HG03571 (cell line): ENCODE results near the gene DCTD.

Experiments
- ATAC-seq: cut with Tn5 transposase; IDR thresholded peaks from one replicate; pipeline ENCODE4 v1.9.1; 2021; ENCODE audit not compliant: unreplicated experiment

The DCTD gene

DNA sequence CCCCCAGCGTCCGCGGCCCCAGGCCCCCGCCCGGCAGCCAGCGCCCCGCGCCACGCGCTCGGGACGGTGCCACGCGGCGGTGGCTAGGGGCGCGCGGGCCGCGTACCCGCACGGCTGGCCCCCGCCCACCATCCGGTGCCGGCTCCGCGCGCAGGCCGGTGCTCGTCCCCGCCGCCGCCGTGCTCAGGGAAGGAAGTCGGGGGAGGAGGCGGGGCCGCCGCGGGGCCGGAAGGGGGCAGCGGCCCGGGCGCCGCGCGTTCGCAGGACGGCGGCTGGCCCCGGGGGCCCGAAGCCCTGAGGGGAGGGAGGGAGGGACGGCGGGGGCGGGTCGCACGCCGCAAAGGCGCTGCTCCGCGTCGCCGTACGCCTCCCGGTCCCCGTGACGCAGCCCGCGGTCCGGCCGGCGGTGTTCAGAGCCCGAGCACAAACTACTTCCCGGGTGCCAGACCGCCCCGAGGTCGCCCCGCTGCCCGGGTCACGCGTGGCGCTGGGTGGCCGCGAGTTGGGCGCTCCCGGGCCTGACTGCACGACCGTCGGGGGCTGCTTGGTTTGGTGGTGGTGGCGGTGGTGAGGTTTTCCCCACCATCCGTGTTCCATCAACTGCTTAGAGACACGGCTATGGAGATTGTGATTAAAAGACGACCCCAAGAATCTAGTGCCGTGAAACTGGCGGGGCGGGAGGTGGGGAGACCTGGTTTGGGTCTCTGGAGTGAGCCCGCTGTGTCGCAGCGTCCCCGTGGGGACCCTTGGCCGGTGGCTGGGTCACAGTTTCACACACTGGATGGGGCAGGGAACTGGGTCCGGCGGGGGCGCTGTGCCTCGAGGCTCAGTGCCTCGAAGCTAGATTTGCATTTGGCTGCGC is at the start of gene DCTD:
Gene DCTD (minus strand): TSS at position 205 of the 862 bp plus-strand sequence. CDS start 1,818 bp downstream, outside the sequence.
- ATAC-seq = peak; percentile 79

DNA sequence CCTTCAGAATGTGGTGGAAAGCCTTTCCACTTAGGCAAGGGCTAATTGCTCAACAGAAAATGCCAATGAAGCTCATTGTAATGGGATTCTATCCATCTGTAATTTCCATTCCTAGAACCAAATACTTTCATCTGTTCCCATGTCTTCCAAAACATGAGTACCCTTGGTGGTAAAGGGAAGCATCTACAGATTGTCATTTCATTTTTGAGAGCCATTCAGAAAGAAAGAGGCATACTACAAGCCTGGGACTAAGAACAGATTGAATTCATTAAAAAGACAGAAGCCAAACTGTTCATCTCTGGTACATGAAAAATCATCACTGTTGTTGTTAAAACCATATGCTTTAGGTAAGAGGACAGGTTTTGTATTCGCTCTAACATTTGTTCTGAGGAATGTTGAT is 43.6 kb upstream of the DCTD start:
- no peak for ATAC-seq

DNA sequence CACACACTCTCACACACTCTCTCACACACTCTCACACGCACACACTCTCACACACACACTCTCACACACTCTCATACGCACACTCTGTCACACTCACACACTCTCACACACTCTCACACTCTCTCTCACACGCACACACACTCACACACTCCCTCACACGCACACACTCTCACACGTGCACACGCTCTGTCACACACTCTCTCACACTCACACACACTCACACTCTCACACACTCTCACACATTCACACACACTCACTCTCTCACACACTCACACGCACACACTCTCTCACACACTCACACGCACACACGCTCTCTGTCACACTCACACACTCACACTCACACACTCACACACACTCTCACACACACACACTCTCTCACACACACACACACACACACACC is 43.0 kb upstream of the DCTD start:
- no peak for ATAC-seq

DNA sequence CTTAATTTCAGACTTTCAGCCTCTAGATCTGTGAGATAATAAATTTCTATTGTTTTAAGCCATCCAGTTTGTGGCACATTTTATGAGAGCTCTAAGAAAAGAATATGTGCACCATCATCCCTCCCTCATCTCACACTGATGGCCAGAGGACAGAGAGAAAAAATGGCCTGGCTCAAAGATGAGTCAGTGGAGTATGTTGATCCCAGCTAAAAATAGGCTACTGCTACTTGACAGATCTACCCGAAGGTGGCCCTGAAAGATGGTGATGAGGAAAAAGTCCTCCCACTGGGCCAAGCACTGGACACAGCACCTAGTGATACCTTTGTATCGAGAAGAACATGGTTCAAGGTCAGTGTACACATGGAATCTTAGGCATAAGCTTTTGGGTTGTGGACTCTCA is 38.2 kb upstream of the DCTD start:
- no peak for ATAC-seq

DNA sequence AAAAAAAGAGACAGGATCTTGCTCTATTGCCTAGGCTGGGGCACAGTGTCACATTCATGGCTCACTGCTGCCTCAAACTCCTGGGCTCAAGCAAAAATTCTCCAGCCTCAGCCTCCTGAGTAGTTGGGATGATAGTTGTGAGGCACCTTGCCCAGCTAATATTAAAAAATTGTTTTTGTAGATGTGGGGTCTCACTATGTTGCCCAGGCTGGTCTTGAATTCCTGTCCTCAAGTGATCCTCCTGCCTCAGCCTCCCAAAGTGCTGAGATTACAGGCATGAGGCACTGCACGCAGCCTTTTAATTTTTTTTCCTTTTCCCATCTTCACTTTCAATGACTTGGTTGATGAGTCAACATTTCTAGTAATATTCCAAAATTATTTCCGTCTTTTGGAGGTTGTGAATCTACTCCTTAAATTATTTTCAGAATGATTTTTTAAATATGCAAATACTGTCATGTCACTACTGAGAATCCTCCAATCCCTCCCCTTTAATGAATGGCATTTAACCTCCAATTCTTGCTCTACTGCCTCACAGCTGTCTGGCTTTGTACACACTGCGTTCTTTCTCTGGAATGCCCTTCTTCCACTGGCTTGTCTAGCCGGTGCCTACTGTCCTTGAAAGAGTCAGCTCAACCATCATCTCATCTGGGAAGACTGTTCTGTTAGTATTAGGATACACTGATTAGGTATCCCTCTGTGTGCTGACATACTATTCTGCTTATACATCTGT is 27.5 kb upstream of the DCTD start:
- no peak for ATAC-seq

DNA sequence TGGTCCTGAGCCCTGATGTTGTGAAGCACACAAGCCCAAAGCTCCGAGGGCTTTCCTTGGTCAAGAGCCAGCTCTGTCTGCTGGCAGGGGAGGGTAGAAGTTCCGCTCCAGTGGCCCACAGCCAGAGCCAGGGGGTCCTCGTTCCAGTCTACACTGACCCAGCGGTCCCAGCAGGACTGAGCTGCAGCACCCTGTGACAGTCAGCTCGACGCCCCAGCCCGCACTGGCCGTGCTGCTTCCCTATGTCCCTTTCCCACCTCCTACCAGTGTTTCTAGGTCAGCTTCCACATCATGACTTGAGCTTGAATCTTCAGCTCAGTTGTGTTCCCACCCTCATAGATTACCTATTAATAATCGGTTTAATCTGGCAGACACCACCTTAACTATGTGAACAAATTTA is 22.5 kb upstream of the DCTD start:
- ATAC-seq = no peak

DNA sequence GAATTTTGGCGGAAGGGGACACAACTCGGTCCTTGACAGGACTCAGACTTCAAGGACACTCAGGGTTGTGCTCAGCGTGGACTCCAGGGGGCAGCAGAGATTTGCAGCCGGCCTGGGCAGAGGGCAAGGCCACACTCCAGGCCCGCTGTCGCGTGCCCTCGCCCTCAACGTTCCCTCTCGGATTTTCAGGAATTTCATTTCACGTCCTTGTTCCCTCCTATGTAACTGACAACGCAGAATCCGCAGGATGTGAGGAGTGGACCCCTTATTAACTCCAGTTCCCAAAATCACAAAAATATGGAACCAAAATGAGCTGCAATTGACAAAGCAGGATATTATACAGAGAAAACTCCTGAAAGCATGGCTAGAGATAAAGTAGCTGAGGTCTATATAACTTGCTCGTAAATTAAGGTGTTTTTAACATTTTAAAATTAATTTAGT is 21.0 kb upstream of the DCTD start:
- ATAC-seq = peak; percentile 97

DNA sequence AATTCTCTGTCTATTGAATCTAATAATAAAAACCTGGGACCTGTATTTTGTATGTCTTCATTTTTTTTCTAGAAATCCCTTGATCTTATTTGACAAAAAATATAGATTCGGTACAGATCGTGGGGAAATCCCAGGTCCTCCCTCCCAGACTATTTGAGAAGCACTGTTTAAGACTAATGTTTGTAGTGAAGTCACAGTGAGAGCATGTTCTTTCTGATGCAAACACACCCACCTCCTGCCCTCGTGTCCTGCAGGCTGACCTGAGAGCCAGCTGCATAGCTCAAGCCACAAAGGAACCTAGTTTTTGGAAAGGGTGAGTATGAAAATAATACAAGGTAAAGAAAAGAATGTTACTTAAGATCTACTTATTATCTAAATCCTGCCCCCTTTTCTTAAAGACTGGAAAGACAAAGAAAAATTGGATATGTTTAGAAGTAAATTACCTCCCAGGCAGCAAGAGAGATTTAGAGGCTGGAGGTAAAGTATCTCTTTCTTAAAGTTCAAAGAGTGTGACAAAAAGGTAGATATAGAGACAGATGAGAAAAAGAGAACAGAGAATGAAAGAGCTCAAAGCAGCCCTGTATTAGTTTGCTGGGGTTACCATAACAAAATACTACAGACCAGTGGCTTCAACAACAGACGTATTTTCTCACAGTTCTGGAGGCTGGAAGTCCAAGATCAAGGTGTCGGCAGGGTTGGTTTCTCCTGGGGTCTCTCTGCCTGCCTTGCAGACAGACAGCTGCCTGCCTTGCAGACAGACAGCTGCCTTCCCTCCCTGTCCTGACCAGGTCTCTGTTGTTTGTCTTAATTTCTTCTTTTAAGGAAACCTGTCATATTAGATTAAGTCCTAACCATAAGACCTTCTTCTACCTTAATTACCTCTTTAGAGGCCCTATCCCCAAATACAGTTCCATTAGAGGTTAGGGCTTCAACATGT is 20.4 kb upstream of the DCTD start:
- peak; percentile 8 for ATAC-seq

DNA sequence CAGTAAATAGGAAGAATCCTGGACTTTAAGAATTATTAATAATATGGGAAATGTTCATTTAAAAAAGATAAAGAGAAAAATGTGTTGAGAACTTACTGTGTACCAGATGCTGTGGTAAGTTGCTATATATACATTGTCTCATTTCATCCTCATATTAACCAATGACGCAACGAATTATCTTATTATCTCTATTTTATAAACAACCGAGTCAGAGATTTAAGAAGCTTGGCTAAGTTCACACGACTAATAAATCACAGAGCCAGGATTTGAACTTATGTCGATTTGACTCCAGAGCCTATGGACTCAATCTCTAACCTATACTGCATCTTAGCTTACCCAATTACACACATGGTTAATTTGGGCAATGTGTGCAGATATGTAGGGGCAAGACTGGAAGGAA is 15.5 kb upstream of the DCTD start:
- ATAC-seq = no peak

DNA sequence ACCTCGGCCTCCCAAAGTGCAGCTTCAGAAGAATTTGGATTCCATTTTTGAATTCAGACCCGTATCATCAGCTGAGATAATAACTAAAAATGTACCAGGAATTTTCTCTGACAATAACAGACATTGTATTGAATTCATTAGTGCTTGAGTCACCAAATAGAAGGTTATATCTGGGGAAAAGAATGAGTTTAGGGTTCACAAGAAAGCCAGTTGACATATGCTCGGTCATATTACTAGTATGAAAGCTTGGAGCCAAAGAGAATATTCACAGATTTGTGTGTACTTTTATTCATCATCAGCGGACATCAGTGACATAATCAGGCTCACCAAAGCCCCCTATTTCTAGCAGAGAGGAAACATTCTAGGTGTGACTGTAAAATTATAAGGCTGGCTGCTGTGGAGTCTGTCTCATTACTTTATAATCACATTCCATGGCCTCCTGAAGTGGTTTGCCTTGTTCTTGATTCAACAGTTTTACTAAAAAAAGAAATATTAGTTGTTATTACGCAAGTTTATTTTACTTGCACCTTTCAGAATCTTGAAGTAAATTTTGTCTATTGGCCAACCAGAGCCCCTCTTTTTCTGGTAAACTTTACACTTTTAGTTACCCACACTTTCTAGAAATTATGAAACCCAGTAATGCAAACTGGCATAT is 14.6 kb upstream of the DCTD start:
- ATAC-seq = no peak

DNA sequence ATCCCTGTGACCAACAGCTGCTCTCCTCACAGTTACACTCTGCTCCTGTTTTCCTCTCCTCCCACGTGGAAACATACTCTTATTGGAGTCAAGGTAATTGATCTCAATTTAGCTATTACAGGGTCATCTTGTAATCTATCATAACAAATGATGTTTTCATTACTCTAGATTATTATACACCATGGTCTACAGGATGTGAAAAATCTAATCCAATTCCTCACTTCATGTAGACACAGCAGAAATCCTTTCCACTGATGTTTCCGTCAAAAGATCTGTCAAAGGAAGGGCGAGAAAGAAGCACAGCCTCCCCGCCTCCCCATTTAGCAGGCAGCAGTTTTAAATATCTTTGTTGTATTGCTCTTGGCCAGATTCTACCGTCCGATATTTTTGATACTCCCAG is 13.7 kb upstream of the DCTD start:
- no peak for ATAC-seq

DNA sequence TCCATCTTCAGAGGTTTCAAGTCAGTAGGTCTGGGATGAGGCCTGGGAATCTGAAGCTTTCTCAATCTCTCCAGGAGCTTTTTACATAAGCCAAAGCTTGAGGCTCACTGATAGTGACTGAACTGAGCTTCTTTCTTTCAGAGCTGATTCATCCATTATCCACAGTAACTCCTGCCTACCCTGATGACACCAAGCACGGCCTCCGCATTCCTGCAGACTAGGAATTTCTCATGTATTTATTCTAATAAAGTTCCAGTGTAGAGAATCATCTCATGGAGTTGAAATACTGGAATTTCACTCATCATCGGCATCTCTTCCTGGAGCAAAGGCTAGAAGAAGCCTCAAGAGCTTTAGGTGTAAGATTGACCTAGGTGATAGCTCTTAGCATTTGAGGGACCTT is 12.1 kb upstream of the DCTD start:
- no peak for ATAC-seq

DNA sequence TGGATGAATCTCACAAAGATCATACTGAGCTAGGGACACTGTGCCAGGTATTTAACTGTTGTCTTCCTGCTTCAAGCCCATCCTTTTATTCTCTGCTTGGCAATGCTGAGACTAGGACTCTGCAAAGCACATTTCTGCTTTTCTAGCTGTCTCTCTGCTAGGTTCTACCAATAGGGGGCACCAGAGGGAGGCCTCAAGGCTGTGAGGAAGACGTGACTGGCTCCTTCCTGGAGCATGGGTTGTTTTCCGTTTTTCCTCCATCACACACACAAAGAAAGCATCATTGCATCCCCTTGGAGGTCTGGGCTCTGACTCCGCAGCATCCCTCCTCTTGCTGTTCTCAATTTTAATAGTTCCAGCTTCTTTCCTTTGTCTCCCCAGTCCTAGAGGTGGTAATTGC is 10.9 kb upstream of the DCTD start:
- no peak for ATAC-seq

DNA sequence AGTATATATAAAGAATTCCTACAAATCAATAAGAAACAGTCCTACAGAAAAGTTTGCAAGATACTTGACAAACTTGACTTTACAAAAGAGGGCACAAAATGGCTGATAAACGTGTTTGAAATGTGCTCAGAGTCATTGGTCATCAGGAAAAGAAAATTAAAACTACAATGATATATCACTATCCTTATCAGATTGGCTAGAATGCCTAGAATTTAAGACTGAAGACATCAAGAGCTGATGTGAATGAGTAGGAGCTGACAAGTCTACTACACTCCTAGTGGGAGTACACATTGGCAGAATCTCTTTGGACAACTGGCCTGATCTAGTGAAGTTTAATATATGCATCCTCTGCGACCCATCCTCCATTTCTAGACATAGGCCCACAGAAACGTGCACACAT is 10.3 kb upstream of the DCTD start:
- no peak for ATAC-seq

DNA sequence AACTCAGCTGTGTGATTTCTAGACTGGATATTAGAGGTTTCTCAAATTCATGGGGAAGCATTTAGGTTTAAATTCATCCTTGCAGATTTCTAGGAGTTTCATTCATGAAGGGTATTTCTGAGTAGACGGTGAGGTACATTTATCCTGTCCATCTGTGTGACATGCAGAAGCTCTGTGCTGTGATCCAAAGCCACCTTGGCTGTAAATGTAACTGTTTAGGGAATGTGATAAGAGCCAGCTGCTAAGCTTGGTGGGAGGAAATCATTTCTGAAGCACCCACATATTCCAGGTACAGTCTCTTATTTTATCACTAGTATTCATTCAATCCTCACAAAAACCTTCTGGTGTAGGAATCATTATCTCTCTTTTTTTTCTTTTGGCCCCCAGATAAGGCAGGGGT is 8.7 kb upstream of the DCTD start:
- ATAC-seq = no peak

DNA sequence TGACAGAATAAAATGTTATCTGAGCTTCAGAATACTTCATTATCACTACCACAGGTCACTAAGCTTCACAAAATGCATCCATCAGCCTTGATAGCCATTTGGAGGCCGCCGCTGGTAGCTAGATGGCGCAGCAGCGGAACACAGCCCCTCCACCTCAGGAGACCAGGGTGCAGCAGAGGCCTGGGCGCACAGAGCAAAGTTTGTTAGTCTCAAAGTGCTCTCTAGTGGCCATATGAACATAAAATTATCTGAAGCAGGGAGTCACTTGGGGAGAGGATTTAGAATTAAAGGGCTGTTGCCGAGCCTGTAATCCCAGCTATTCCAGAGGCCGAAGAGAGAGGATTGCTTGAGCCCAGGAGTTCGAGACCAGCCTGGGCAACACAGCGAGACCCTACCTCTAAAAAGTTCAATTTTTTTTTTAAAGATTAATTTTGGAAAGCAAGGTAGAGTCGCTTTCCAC is 8.1 kb upstream of the DCTD start:
- peak; percentile 98 for ATAC-seq

DNA sequence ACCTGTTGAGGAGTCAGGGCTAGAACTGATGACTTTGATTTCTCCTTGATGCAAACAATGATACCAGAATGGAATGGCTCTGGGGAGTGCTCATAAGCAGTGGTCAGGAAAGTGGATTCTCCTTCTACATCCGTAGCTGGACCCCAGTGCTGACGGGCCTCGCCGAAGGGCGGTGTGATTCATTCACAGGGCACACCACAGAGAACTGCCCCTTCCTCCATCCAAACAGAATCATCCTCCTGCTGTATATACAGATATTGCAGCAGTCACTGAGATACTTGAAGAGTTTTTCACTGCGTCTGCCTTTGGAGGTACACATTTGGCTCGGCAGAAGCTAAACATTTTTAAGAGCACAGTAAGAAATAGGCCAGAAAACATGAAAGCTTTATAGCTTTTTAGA is 7.3 kb upstream of the DCTD start:
- ATAC-seq = no peak

DNA sequence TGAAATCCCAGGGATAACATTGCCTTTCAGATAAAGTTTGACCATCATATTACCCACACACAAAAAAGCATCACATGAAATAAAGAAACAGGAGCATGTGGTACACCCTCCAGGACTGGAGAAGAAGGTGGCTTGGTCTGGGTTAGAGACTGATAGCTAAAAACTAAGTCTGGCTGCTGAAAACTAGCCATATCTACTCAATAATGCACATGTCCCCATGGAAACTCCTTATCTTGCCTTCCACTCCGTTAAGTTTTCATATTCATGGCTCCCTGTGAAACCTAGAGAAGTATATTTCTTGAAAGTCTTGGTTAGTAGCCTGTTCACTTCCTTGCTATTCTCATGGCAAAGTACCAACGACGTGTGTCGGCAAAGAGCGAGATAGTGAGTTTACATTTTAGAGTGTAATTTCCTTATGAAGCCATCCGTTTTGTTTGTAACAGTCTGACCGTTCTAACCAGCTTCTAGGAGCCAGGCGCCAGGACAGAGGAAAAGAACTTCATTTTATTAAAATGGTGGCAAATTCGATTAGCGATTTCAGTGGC is 6.7 kb upstream of the DCTD start:
- no peak for ATAC-seq

DNA sequence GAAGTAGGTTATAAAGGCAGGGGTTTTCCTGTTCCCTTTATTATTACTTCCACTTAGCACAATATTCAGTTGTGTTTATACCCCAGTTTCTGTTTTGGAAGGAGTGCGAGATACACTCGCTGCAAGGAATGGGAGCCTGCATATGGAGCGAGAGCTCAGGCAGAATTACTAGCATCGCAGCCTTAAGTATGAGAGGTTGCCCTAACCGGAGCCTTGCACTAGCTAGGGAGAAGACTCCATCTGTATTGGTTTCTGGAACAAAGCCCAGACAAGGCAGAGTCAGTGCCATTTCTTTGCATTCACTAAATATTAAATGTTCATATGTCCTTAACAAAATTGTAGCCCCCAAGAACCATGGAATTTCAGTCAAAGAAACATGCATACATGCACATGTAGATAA is 6.2 kb upstream of the DCTD start:
- no peak for ATAC-seq

DNA sequence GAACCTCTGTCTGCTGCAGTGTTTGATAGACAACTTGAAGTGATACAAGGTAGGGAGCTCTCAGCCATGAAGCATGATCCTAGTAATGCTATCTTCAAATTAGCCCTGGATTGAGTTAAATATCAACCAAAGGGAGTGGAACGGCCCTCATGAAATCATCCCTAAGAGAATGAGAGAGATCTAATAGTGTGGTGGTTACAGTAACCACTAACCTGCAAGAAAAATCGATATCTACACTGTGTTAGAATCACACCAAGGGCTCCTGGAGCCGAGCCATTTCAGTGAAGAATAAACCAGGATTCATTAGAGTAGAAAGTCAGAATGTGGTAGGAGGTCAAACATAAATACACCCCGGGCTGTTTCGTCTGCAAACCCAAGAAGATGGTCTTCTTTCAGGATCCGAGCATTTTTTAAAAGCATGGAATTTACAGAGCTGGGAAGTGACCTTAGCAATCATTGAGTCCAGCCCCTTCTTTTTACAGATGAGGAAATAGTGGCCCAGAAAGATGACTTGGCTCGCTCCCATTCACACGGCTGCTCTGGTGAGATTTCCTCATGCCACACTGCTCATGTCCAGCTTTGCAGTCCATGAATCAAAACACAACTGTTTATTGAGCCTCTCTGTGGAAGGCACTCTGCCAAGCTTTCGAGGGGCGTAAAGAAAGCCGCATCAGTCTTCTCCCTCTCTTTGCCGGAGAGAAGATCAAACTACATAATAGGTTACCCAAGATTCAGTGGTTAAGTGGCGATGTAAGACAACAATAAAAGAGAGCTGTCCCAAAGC is 5.5 kb upstream of the DCTD start:
- ATAC-seq = no peak
